A549 treated with AZD2906 at 1 μM for 4 hours (cell line): Measurements from ENCODE around the gene FOXD2. TPM values are rescaled to one million over a fixed set of nuclear protein-coding genes. Genes with fewer than 3 reads are reported as not detected.

Experiments
- total RNA-seq: library from RNA; stranded (reverse); fragments of 200-300 nt; extraction: Qiagen RNA extraction; gene quantifications from 5 replicates; pipeline ENCODE4 v1.2.3, GENCODE V29; 2022

The FOXD2 gene
- 0.39 to 0.63 TPM (median 0.55 TPM) in 5 replicates for total RNA-seq

GRCh38 chr1:47437447-47438164 lies at the start of gene FOXD2:
Gene FOXD2, plus strand, starts transcription at chr1:47438044. Its CDS starts 92 bp downstream, at chr1:47438136.

GRCh38 chr1:47415728-47416318 lies 22.0 kb upstream of the FOXD2 start, which contains the start of gene FOXE3:
Gene FOXE3, plus strand, starts transcription at chr1:47416285. Its CDS starts 31 bp downstream, at chr1:47416316.

Other genes starting within 250 kb of the FOXD2 start
- gene PDZK1IP1, start 248.0 kb upstream of the FOXD2 start, total RNA-seq: 6.1 to 8.7 TPM (median 8.0 TPM) in 5 replicates
- not detected in 5 replicates for gene TAL1, start 205.8 kb upstream of the FOXD2 start, total RNA-seq
- gene STIL, start 123.9 kb upstream of the FOXD2 start, total RNA-seq: 8.6 to 10.2 TPM (median 9.3 TPM) in 5 replicates
- 55.9 to 69.2 TPM (median 62.6 TPM) in 5 replicates for gene CMPK1, start 104.3 kb upstream of the FOXD2 start, total RNA-seq
- 0.06 to 0.09 TPM (median 0.08 TPM) in 3 of 5 replicates, not detected in the others for gene FOXE3, start 21.8 kb upstream of the FOXD2 start, total RNA-seq